Ureter (tissue), 1 donor: ENCODE data around the gene HSP90AB1. TPM values are rescaled to one million over a fixed set of nuclear protein-coding genes. Genes with fewer than 3 reads are reported as not detected.

ENCODE experiments used
- DNase-seq: peaks from one replicate; pipeline ENCODE4 v3.0.0-alpha.2; 2020; ENCODE audit warnings: low spot score
- total RNA-seq: library from RNA; stranded (reverse); gene quantifications from one replicate; pipeline ENCODE4 v1.2.4, GENCODE V29; 2023
- donor health status: DM: yes; HTN: yes; CAD: no.

HSP90AB1 gene
- total RNA-seq: 936 TPM

DNA sequence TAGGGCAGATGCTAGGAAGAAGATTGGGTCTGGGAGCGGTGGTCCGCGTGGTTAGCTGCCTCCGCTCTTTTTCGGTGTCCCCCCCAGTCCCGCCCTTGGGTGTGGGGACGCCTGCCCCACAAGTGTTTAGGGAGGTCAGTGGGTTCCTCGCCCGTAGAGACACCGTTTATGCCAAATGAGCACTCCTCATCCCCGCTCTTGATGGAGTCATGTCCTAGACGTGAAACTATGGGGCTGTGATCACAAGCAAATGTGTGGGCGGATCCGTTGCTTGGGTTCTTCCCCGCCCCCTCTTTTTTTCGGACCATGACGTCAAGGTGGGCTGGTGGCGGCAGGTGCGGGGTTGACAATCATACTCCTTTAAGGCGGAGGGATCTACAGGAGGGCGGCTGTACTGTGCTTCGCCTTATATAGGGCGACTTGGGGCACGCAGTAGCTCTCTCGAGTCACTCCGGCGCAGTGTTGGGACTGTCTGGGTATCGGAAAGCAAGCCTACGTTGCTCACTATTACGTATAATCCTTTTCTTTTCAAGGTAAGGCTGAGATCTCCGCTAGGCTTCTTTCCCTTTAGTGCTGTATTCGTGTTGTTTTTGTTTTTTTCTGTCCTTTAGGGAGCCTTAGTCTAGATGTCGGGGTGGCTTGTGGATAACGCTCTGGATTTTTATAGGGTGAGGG is at the start of gene HSP90AB1:
TSS of gene HSP90AB1 (plus strand) at position 439 of the 675 bp plus-strand sequence. CDS start 1,529 bp downstream, outside the sequence.
- peak; percentile 98 for DNase-seq

GRCh38 chr6:44198684-44199083 is 48.2 kb upstream of the HSP90AB1 start:
- DNase-seq: no peak

DNA sequence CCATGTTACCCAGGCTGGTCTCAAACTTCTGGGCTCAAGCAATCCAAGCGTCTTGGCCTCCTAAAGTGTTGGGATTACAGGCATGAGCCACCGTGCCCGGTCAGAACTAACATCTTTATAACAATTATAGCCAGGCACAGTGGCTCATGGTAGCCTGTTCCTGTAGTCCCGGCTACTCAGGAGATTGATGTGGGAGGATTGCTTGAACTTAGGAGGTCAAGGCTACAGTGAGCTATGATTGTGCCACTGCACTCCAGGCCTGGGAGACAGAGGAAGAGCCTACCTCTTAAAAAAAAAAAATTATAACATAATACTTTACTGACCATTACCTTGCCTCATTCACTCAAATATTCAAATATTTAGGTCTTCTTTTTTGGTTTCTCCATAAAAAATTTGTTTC is 47.0 kb upstream of the HSP90AB1 start:
- DNase-seq: no peak

DNA sequence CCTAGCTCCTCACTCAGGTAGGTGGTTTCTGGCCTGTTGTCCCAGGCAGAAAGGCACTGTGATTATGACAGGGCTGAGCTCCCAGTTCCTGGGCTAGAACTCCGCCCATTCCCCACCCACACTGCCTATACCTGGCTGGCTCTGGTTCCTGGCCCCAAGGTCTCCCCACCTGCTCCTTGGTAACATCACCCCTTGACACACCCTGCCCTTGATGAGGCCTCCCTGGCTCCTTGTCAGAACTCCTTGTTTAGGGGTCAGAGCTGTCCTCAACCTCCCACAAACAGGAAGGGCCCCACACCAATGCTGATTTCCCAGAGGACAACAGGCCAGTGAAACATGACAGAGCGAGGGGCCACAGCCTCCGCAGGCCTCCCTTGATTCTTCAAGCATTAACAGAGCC is 45.7 kb upstream of the HSP90AB1 start:
- DNase-seq: peak; percentile 81

- peak; percentile 74 for DNase-seq
Observed at GRCh38 chr6:44201638-44202303, 45.1 kb upstream of the HSP90AB1 start.

DNA sequence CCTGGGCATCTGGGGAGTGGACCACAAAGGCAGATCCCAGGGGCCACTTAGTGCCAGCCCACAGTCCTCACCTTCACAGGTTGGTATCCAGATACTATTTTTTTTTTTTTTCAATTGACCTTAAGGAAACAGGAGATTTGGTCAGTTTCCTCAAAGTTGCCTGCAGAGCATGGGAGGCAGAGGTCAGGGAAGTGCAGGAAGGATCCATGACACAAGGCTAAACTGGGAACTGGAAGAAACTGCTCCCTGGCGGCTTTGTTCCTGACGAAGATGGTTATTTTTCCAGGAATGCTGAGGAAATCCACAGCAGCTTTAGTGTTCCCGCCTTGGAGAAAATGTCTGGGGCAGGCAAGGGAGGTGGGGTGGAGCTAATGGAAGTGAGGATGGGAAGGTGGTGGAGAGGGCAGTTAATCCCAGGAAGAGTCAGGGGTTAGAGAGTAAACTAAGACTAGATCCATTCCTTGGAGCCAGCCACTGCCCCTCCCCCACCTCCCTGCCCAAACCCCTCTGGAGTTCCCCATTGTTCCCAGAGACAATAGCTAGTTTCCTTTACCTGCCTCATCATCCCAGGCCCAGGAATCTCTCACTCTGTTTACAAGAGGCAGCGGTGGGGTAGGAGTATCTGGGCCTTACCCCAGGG is 44.4 kb upstream of the HSP90AB1 start:
- DNase-seq: no peak

GRCh38 chr6:44202972-44203750 is 43.7 kb upstream of the HSP90AB1 start:
- DNase-seq: no peak

GRCh38 chr6:44203955-44204354 is 42.9 kb upstream of the HSP90AB1 start:
- DNase-seq: peak; percentile 58

GRCh38 chr6:44207966-44208365 is 38.9 kb upstream of the HSP90AB1 start:
- no peak for DNase-seq

- no peak for DNase-seq
Observed at GRCh38 chr6:44211284-44211683, 35.6 kb upstream of the HSP90AB1 start.

DNA sequence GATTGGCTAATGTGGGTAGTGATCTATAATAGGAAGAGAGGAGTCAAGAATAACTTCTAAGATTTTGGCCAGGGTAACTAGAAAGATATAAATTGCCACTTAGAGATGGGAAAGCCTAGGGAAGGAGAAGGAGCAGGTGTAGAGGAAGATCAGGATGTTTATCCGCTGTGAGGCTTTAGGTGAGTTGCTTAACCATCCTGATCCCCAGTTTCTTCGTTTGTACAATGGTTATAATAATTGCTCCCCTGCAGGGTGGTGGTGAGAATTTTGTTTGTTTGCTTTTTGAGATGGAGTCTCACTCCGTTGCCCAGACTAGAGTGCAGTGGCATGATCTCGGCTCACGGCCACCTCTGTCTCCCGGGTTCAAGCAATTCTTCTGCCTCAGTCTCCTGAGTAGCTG is 32.6 kb upstream of the HSP90AB1 start:
- DNase-seq: no peak

DNA sequence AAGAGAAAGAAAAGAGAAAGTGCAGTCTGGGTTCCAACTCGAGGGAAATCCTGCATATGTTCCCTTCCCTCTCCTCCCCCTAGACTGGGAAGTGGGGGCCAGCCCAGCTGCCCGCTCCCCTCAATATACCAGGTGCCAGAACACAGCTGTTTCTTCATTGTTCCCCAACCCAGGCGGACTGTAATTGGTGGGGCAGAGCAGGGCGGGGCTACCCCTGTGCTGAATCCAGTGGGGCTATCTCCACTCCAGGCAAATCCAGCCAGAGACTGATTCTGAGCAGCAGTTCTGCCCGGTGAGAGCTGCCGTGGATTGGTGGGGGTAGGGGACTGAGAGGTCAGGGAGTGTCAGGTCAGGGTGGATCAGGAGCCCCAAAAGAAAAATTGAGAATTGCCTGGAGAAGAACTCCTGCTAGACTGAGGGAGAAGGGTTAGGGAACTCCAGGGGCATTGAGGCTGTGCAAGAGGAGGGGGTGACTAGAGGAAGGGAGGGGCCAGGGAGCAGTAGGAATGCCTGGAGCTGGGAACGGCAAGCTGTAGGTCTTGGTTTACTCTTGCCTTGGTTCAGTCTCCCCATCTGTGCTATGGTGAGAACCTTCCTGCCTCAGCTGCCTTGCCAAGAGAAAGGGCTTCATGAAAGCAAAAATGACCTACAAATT is 30.1 kb upstream of the HSP90AB1 start, which contains the start of gene MYMX:
TSS of gene MYMX (plus strand) at position 250 of the 655 bp plus-strand sequence. CDS start 546 bp downstream, outside the sequence.
- DNase-seq: no peak

GRCh38 chr6:44217332-44218143 is 29.4 kb upstream of the HSP90AB1 start:
- no peak for DNase-seq

- peak; percentile 85 for DNase-seq
Observed at GRCh38 chr6:44219053-44219814, 27.7 kb upstream of the HSP90AB1 start.

- no peak for DNase-seq
Observed at GRCh38 chr6:44219815-44220784, 26.8 kb upstream of the HSP90AB1 start.

- no peak for DNase-seq
Observed at GRCh38 chr6:44220913-44221290, 26.0 kb upstream of the HSP90AB1 start.

DNA sequence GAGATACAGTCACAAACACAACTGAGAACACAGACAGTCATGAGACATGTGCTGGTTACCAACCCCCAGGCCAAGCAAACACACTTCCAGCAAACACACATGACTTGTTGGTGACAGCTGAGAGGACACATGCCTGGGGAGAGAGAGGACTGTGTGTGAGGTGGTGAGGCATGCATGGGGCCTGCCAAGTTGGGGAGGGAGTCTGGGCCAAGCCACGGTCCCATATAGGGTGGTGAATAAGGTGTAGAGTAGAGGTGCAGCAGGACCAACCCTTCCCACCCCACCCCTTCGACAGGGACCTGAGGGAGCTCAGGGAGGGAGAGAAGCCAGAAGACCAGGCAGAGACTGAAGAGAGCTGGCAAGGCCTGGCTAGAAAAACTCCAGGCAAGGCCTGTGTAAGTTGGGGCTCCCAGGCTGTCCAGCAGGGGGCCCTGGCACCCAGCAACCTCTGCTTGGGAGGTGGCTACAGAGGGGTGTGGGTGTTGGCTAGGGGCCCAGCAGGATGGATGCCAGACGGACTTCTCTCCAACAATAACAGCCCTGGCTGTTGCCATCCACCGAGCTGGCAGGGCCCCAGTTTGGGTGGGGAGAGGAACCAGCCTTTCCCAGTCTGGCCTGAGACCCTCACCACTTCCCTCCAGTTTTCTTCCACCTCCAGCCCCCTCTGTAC is 25.5 kb upstream of the HSP90AB1 start:
- peak; percentile 94 for DNase-seq

DNA sequence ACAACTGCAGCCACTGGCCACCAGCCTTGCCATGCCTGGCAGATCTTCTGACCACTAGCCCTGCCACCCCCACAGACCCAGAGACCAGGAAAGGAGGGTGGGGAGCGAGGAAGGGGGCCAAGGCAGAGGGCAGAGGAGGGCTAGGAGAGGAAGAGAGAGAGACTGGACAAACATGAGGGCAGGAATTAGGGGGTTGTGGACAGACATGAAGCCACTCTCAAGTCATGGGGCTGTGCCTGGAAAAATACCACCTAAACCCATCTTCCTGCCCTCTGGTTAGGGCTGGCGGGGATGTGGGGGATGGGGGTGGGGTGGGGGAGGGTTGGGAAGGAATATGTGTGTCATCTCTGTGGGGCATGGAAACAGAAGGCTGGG is 25.0 kb upstream of the HSP90AB1 start:
- DNase-seq: no peak
